Endodermal cell (in vitro differentiated cells): ENCODE measurements around the gene FOXQ1. TPM values are rescaled to one million over a fixed set of nuclear protein-coding genes. Genes with fewer than 3 reads are reported as not detected.

Experiments used
- DNase-seq: peaks from one replicate; pipeline ENCODE4 v3.0.0-alpha.2; 2017
- H3K27ac ChIP-seq: 2 replicates; pipeline ENCODE4 v1.5.1; 2013; ENCODE audit warnings: mild to moderate bottlenecking, low read depth, low read length, moderate library complexity
- H3K27me3 ChIP-seq: 2 replicates; pipeline ENCODE4 v1.6.1; 2013; ENCODE audit warnings: mild to moderate bottlenecking, low read length, moderate library complexity; ENCODE audit not compliant: insufficient read depth, control insufficient read depth, poor library complexity, severe bottlenecking
- H3K36me3 ChIP-seq: 2 replicates; pipeline ENCODE4 v1.7.0; 2013; ENCODE audit warnings: mild to moderate bottlenecking, low read length, moderate library complexity; ENCODE audit not compliant: control insufficient read depth, insufficient read depth
- H3K4me1 ChIP-seq: one replicate; pipeline ENCODE4 v1.7.0; 2013; ENCODE audit warnings: low read length; ENCODE audit not compliant: control insufficient read depth, insufficient read depth
- H3K4me3 ChIP-seq: 2 replicates; pipeline ENCODE4 v1.5.1; 2013; ENCODE audit warnings: mild to moderate bottlenecking, low read length, moderate library complexity
- H3K9ac ChIP-seq: 2 replicates; pipeline ENCODE4 v1.6.1; 2013; ENCODE audit warnings: mild to moderate bottlenecking, low read length, moderate library complexity; ENCODE audit not compliant: poor library complexity, severe bottlenecking; ENCODE audit errors: extremely low read depth
- H3K9me3 ChIP-seq: 2 replicates; pipeline ENCODE4 v1.6.1; 2013; ENCODE audit warnings: mild to moderate bottlenecking, low read length, moderate library complexity; ENCODE audit not compliant: control insufficient read depth
- H3K27ac Mint-ChIP-seq: 2 replicates; pipeline ENCODE4 v1.8.0; 2020; ENCODE audit warnings: mixed read lengths
- H3K27me3 Mint-ChIP-seq: 2 replicates; pipeline ENCODE4 v1.8.0; 2021; ENCODE audit warnings: mild to moderate bottlenecking, mixed read lengths; ENCODE audit not compliant: insufficient read depth
- H3K36me3 Mint-ChIP-seq: 2 replicates; pipeline ENCODE4 v1.8.0; 2020; ENCODE audit warnings: low read depth, mixed read lengths
- H3K4me1 Mint-ChIP-seq: 2 replicates; pipeline ENCODE4 v1.8.0; 2020; ENCODE audit warnings: mixed read lengths
- H3K4me3 Mint-ChIP-seq: 2 replicates; pipeline ENCODE4 v1.8.0; 2020; ENCODE audit warnings: mild to moderate bottlenecking, moderate library complexity, mixed read lengths
- H3K9me3 Mint-ChIP-seq: 2 replicates; pipeline ENCODE4 v1.8.0; 2020; ENCODE audit warnings: mild to moderate bottlenecking, mixed read lengths
- WGBS, 2 experiments: methylation state at CpG; one replicate each; pipeline versions ENCODE4 v1.1.5 to v1.1.7; 2013; ENCODE audit warnings: missing lambda C conversion rate in 2 of 2, mixed read lengths in 1 of 2; ENCODE audit not compliant: insufficient coverage in 1 of 2, insufficient read length in 1 of 2; 5-methylcytosine and 5-hydroxymethylcytosine counted together
- total RNA-seq, 2 donors: library from RNA; stranded (reverse); fragmentation: NEBNext Ultra II Directional in 1 of 2; extraction: Animal tissue kit (Norgen Biotek cat#: 25700) in 1 of 2; gene quantifications; 2 replicates in 1 of 2; 3 replicates in 1 of 2; pipeline ENCODE4 v1.2.1, GENCODE V29; 2021
- TF ChIP-seq, protein P1 (sequence below): fragments of 200-600 bp; sonication (generic); conservative IDR thresholded peaks from 2 replicates; pipeline ENCODE4 v1.5.0; 2021; ENCODE audit warnings: antibody characterized with exemption, mild to moderate bottlenecking

The FOXQ1 gene
- total RNA-seq, 2 donors from 2014 or later = 7.8 to 41.3 TPM

DNA sequence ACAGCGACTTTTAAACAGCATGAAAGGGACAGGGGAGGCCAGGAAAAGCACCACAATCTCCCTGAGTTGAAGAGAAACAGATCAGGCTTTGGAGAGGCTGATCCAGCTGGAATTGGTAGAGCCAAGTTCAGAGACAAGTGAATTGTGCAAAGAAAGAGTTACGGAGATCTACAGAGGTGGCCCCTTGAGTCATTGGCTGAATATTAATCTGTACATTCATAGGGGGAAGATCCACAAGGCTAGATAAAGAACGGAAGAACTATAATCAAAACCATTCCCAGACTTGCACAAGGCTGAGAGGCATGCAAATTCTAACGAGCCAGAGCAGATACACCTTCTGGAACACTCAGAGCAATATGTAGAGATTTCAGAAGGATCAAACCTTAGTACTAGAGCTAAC is 14.2 kb upstream of the FOXQ1 start:
- no peak overlapping the region for H3K4me3 ChIP-seq
- Mint-ChIP-seq H3K4me3 (no peak overlapping the region), H3K27ac (no peak overlapping the region), H3K9me3 (no peaks in the 10 kb centered on the region), H3K36me3 (no peaks in the 10 kb centered on the region), H3K4me1 (no peaks in the 10 kb centered on the region), H3K27me3 (peaks cover 8% of the 10 kb centered on the region)
- no peak for DNase-seq
- TF ChIP-seq, protein P1, sequence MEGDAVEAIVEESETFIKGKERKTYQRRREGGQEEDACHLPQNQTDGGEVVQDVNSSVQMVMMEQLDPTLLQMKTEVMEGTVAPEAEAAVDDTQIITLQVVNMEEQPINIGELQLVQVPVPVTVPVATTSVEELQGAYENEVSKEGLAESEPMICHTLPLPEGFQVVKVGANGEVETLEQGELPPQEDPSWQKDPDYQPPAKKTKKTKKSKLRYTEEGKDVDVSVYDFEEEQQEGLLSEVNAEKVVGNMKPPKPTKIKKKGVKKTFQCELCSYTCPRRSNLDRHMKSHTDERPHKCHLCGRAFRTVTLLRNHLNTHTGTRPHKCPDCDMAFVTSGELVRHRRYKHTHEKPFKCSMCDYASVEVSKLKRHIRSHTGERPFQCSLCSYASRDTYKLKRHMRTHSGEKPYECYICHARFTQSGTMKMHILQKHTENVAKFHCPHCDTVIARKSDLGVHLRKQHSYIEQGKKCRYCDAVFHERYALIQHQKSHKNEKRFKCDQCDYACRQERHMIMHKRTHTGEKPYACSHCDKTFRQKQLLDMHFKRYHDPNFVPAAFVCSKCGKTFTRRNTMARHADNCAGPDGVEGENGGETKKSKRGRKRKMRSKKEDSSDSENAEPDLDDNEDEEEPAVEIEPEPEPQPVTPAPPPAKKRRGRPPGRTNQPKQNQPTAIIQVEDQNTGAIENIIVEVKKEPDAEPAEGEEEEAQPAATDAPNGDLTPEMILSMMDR = no peak
- 88 to 93% methylated on average over 3 to 4 of the region's 4 CpGs for WGBS, 2 experiments
- no peak overlapping the region for H3K9ac ChIP-seq
- no peak overlapping the region for H3K27ac ChIP-seq
- no peaks in the 10 kb centered on the region for H3K4me1 ChIP-seq
- no peaks in the 10 kb centered on the region for H3K36me3 ChIP-seq
- no peaks in the 10 kb centered on the region for H3K9me3 ChIP-seq
- no peaks in the 10 kb centered on the region for H3K27me3 ChIP-seq

DNA sequence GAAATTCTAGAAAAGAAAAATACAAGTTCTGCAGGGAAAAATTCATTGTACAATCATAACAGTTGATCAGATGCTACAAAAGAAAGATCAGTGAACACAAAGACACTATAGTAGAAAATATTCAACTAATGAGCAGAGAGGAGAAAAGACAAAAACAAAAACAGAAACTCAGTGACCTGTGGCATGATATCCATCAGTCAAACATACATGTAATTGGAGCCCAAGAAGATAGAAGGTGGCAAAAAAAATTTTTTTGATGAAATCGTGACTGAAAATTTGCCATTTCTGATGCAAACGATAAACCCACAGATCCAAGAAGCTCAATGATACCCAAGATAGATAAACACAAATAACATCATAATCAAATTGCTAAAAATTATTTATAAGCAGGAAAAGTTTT is 13.1 kb upstream of the FOXQ1 start:
- 83% methylated on average over 2 of the region's 2 CpGs; no CpG with 5 or more reads in 1 of the 2 experiments for WGBS, 2 experiments
- Histone ChIP-seq H3K9me3 (no peaks in the 10 kb centered on the region), H3K9ac (no peak overlapping the region), H3K27ac (no peak overlapping the region), H3K36me3 (no peaks in the 10 kb centered on the region), H3K4me1 (no peaks in the 10 kb centered on the region), H3K27me3 (no peaks in the 10 kb centered on the region), H3K4me3 (no peak overlapping the region)
- Mint-ChIP-seq H3K27ac (no peak overlapping the region), H3K4me1 (no peaks in the 10 kb centered on the region), H3K9me3 (no peaks in the 10 kb centered on the region), H3K27me3 (peaks cover 8% of the 10 kb centered on the region), H3K4me3 (no peak overlapping the region), H3K36me3 (no peaks in the 10 kb centered on the region)
- no peak for DNase-seq
- TF ChIP-seq, protein P1 = no peak

DNA sequence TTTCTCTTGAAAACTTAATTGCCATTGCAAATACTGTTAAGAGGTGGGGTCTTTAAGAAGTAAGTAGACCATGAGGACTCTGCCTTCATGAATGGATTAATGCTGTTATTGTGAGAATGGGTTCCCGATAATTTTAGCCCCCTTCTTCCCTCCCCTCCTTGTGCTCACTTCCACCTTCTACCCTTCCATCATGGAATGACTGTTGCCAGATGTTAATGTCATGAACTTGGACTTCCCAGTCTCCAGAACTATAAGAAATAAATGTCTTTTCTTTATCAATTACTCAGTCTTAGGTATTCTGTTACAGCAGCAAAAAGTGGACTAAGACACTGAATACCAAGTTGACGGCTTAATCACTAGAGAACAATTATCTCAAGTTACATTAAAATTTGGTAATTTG is 5.8 kb upstream of the FOXQ1 start:
- Histone ChIP-seq H3K4me3 (no peak overlapping the region), H3K36me3 (no peaks in the 10 kb centered on the region), H3K9ac (no peak overlapping the region), H3K27me3 (peaks cover 42% of the 10 kb centered on the region), H3K9me3 (peaks cover 5% of the 10 kb centered on the region), H3K4me1 (peaks cover 1% of the 10 kb centered on the region), H3K27ac (no peak overlapping the region)
- no peaks in the 10 kb centered on the region for H3K9me3 Mint-ChIP-seq
- H3K4me1 Mint-ChIP-seq = peaks cover 7% of the 10 kb centered on the region
- WGBS, 2 experiments = 95% methylated on average over 2 of the region's 2 CpGs; no CpG with 5 or more reads in 1 of the 2 experiments
- DNase-seq = no peak
- peaks cover 55% of the 10 kb centered on the region for H3K27me3 Mint-ChIP-seq
- H3K4me3 Mint-ChIP-seq = no peak overlapping the region
- H3K36me3 Mint-ChIP-seq = no peaks in the 10 kb centered on the region
- no peak overlapping the region for H3K27ac Mint-ChIP-seq
- TF ChIP-seq, protein P1 = no peak
